HG03439 (cell line): ENCODE data around the gene SLC28A1.

Experiments
- ATAC-seq: cut with Tn5 transposase; IDR thresholded peaks from one replicate; pipeline ENCODE4 v1.9.1; 2021; ENCODE audit warnings: mild to moderate bottlenecking, moderate library complexity; ENCODE audit not compliant: unreplicated experiment

SLC28A1 gene

GRCh38 chr15:84883466-84883865 lies 996 bp upstream of the SLC28A1 start:
- no peak for ATAC-seq

GRCh38 chr15:84885801-84886200 lies 1.3 kb downstream of the SLC28A1 start:
- no peak for ATAC-seq

- no peak for ATAC-seq
Measured at GRCh38 chr15:84886211-84886983, 1.9 kb downstream of the SLC28A1 start.

GRCh38 chr15:84886984-84887299 lies 2.5 kb downstream of the SLC28A1 start:
- ATAC-seq = no peak

GRCh38 chr15:84887938-84888337 lies 3.5 kb downstream of the SLC28A1 start:
- ATAC-seq = no peak

GRCh38 chr15:84888639-84889038 lies 4.2 kb downstream of the SLC28A1 start:
- no peak for ATAC-seq

- no peak for ATAC-seq
Measured at GRCh38 chr15:84889313-84889990, 5.0 kb downstream of the SLC28A1 start.

- no peak for ATAC-seq
Measured at GRCh38 chr15:84889991-84890669, 5.7 kb downstream of the SLC28A1 start.

GRCh38 chr15:84890670-84891162 lies 6.3 kb downstream of the SLC28A1 start:
- no peak for ATAC-seq

GRCh38 chr15:84891339-84891738 lies 6.9 kb downstream of the SLC28A1 start:
- ATAC-seq = no peak

- no peak for ATAC-seq
Measured at GRCh38 chr15:84892786-84893307, 8.4 kb downstream of the SLC28A1 start.

- no peak for ATAC-seq
Measured at GRCh38 chr15:84893607-84894006, 9.1 kb downstream of the SLC28A1 start.

- ATAC-seq = no peak
Measured at GRCh38 chr15:84894736-84895425, 10.4 kb downstream of the SLC28A1 start.

GRCh38 chr15:84898761-84899160 lies 14.3 kb downstream of the SLC28A1 start:
- no peak for ATAC-seq

- no peak for ATAC-seq
Measured at GRCh38 chr15:84899750-84900149, 15.3 kb downstream of the SLC28A1 start.

- ATAC-seq = no peak
Measured at GRCh38 chr15:84901540-84901939, 17.1 kb downstream of the SLC28A1 start.

- ATAC-seq = no peak
Measured at GRCh38 chr15:84903751-84904150, 19.3 kb downstream of the SLC28A1 start.

- no peak for ATAC-seq
Measured at GRCh38 chr15:84904419-84904818, 20.0 kb downstream of the SLC28A1 start.

- no peak for ATAC-seq
Measured at GRCh38 chr15:84905016-84905916, 20.8 kb downstream of the SLC28A1 start.

- ATAC-seq = no peak
Measured at GRCh38 chr15:84907731-84908130, 23.3 kb downstream of the SLC28A1 start.
